Activated CD4-positive, alpha-beta T cell treated with anti-CD3 and anti-CD28 coated beads for 4 hours (primary cell): ENCODE results near the gene CMIP.

Experiments used
- DNase-seq, 2 donors: peaks; one replicate each; pipeline ENCODE4 v3.0.0-alpha.2; 2020

CMIP gene

GRCh38 chr16:81464279-81464678, 19.7 kb downstream of the CMIP start:
- no peak for DNase-seq

DNA sequence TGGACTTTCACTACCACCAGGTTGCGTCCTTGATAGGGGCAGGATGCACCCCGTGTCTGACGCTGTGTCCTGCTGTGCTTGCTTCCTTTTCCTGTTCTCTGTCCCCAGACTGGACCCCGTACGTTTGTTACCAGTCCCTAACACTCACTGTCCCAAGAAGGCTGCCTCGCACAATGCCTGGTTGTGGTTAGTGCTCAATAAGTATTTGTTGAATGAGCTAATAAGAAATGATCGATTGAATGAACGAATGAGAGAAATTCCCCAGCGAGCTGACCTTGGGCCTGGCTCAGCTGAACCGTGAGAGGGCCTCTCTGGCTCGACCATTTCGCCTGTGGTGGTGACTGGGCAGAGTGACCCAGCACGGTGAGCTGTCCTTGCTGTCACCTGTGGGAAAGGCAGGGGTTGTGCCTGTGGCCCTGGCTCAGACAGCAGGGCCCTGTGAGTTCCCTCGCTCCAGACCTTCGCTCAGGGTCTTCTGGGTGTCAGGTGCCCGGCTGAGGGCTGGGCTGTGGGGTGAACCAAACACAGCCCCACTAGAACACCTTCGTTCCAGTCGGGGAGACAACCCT, 20.9 kb downstream of the CMIP start:
- no peak for DNase-seq

GRCh38 chr16:81466356-81466980, 21.9 kb downstream of the CMIP start:
- no peak for DNase-seq

DNA sequence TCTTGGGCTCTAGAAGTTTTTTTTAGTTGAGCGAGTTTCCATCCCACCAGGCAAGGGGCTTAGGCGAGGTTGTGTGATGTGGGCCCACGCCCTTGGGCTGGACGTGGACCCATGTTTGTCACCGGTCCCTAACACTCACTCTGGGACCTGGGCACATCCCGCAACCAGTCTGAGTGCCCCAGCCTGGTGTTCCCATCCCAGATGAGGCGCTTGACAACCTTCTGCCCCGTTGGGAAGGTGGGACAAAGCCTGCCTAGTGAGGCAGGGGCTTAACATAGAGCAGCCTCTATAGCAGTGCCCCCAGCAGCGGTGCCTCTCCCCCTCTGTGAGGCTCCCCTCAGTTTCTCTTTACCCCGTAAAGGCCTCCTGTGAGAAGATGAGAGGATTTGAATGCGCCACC, 22.5 kb downstream of the CMIP start:
- no peak for DNase-seq

- no peak for DNase-seq
Observed at GRCh38 chr16:81467815-81468214, 23.2 kb downstream of the CMIP start.

DNA sequence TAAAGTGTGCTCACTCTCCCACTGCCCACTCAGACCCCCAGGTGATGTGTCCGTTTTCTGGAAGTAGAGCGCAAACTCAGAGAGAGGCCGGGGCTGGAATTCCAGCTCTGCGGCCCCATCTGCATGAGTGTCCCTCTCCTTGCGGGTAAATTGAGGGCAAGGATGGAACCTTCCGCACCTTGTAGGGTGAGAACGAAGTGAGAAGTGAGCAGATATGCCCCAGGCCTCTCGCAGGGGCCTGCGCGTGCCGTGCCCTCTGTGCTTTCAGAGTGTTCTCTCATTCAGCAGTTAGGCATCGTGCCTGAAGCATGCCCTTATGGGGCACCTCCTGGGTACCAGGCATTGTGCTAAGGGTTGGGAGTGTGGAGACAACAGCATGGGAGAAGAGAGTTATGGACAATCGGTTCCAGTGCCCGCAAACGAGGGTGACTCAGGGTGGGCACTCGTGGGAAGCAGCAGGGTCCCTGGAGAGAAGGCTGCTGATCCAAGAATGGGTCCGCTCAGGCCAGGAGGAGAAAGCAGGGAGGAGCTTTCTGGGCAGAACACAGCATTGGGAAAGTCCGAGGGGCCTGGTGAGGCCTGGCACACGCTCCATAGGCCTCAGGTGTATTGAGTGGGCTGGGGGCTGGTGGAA, 23.8 kb downstream of the CMIP start:
- DNase-seq: no peak

- DNase-seq: no peak
Observed at GRCh38 chr16:81469183-81469677, 24.6 kb downstream of the CMIP start.

DNA sequence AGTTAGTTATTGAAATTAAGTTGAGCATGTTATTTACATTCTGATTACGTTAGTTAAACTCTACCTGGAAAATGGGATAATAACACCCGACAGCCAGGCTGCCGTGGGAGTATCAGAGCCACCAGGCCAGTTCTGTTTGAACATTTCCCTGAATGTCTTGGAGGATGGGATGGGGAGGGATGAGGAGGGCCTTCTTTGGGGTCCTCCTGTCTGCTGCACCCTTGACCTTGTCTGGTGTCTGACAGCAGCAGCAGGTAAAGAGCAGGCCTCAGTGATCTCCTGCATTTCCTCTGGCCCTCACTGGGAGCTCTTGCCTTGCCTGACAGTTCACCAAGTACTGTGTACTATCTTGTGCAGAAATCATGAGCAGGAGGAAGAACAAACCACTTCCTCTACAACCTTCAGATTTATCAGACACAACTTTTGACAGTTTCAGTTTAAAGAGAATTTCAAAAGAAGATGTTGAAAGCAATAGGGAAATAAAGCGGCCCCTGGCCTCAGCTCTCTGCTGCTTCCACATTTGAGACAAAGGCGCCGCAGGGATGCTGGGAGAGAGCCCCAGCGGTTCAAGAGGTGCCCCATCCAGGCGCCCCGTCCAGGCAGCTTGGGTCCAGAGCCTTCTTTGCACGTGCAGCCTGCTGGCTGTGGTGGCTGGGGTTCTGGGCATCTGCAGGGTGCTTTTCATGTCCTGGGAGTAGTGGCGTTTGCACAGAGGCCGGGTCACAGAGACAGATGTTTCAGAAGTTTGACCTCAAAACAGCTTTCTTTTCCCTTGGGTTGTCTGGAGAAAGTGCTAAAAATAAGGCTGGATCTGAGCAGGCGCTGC, 25.3 kb downstream of the CMIP start:
- DNase-seq: no peak

- DNase-seq: no peak
Observed at GRCh38 chr16:81470796-81471636, 26.4 kb downstream of the CMIP start.

GRCh38 chr16:81471882-81472281, 27.3 kb downstream of the CMIP start:
- DNase-seq: no peak

DNA sequence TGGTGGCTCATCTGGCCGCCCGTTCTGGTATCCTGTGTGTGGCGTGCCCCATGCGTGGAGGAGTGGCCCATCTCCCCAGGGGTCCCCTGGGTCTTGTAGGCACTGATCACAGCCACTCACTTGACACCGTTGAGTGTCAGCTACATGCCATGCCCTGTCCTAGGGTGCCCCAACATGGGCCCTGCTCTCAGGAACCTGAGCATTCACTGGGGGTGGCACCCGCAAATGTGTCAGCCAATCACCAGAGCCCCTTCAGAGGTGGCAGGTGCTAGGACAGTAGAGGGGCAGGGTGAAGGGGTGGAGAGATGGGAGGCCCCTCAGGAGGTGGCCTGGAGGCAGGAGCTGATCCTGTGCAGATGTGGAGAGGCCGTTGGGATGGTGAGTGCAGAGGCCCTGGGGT, 27.8 kb downstream of the CMIP start:
- no peak for DNase-seq

GRCh38 chr16:81473066-81473488, 28.5 kb downstream of the CMIP start:
- DNase-seq: no peak

- no peak for DNase-seq
Observed at GRCh38 chr16:81473558-81473957, 28.9 kb downstream of the CMIP start.

GRCh38 chr16:81473969-81474959, 29.7 kb downstream of the CMIP start:
- no peak for DNase-seq

DNA sequence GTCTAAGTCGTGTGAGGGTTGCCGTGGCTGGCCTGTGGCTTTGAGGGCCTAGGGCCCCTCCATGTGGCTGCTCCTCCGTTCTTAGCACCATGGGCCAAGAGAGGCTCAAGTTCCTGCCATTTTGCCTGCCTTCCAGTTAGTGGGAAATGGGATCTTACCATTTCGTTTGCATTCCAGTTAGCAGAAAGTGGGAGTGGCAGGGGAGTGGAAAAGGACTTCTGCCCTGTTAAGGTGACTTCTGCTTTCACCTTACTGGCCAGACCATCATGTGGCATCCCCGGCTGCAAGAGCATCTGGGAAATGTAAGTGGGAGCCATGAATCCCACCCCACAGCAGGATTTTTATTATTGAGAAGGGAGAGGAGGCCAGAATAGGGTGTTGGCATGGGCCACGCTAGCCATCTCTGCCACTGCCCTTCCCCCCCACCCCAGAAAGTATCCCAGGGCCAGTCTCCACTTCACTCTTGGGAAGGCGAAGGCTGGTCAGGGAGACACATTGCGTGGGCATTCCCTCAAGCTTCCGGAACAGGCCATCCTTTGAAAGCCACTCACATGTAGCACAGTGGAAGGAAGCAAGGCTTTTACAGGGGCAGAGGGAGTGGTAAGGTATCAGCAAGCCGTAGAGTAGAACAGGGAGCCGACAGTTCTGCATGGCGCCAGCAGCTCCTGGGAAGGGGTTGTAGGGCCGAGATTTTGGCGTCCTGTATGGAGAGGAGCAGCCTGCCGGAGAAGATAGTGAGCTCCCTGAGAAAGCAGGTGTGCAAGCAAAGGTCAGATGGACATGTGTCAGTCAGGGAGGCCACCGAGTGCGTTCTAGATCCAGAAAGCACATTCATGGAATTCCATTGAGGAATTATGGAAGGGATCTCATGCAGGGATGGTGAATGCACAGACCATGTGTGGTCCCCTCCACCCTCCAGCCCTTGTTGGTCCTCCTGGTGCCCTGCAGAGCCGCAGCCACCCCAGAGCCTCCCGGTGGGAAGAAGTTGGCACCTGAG, 33.4 kb downstream of the CMIP start:
- no peak for DNase-seq

- no peak for DNase-seq
Observed at GRCh38 chr16:81478876-81479511, 34.4 kb downstream of the CMIP start.

GRCh38 chr16:81480606-81481206, 36.1 kb downstream of the CMIP start:
- DNase-seq: no peak

GRCh38 chr16:81481207-81481821, 36.7 kb downstream of the CMIP start:
- no peak for DNase-seq
